ENCODE results near the gene MOSMO. TPM values are rescaled to one million over a fixed set of nuclear protein-coding genes. Genes with fewer than 3 reads are reported as not detected.

Gene MOSMO
- polyA plus RNA-seq, 1 experiment = 15.8 TPM

GRCh38 chr16:21985524-21985923 is 22.4 kb upstream of the MOSMO start:
- no peaks in the 10 kb centered on the region for H3K9me3 ChIP-seq (ENCODE audit: control insufficient read depth, insufficient read depth, low read length)
- CTCF ChIA-PET = no interaction called here
- H3K27me3 ChIP-seq (ENCODE audit: control insufficient read depth, insufficient read depth, low read length) = no peaks in the 10 kb centered on the region
- no peak overlapping the region for H3K4me3 ChIP-seq (ENCODE audit: low read depth, low read length)
- no peak for DNase-seq (ENCODE audit: low read depth, low spot score)
- POLR2A ChIA-PET = no interaction called here
- no peak overlapping the region for H3K27ac ChIP-seq (ENCODE audit: low read depth, low read length)
- TF ChIP-seq, protein P1, sequence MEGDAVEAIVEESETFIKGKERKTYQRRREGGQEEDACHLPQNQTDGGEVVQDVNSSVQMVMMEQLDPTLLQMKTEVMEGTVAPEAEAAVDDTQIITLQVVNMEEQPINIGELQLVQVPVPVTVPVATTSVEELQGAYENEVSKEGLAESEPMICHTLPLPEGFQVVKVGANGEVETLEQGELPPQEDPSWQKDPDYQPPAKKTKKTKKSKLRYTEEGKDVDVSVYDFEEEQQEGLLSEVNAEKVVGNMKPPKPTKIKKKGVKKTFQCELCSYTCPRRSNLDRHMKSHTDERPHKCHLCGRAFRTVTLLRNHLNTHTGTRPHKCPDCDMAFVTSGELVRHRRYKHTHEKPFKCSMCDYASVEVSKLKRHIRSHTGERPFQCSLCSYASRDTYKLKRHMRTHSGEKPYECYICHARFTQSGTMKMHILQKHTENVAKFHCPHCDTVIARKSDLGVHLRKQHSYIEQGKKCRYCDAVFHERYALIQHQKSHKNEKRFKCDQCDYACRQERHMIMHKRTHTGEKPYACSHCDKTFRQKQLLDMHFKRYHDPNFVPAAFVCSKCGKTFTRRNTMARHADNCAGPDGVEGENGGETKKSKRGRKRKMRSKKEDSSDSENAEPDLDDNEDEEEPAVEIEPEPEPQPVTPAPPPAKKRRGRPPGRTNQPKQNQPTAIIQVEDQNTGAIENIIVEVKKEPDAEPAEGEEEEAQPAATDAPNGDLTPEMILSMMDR (IDR thresholded peaks at IDR 0.05; ENCODE audit: low read depth, low read length) = no peak

DNA sequence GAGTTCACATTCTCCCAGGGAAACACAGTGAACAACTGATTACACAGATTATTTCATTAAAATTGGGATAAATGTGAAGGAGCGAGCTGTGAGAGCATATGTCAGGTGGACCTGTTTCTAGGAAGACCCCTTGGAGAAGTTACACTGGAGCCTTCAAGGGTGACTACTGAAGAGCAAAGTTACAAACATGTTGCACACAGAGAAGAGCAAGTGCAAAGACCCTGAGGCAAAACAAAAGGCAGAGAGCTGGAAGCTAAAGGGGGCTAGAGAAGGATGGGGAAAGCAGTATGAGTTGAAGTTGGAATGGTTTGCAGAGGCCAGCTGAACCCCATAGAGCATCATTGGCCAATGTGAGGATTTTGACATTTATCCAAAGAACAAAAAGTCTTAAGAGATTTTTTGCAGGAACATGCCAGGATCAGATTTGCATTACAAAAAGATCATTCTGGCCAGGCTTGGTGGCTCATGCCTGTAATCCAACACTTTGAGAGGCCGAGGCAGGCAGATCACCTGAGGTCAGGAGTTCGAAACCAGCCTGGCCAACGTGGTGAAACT is 21.1 kb upstream of the MOSMO start:
- ChIA-PET POLR2A (no interaction called here), CTCF (interaction anchor here (1.4 kb wide), 1 partner anchor 91 kb away, joined by 4 read pairs; no protein-coding TSS in a partner anchor)
- H3K27me3 ChIP-seq (ENCODE audit: control insufficient read depth, insufficient read depth, low read length) = no peaks in the 10 kb centered on the region
- TF ChIP-seq, protein P1 (IDR thresholded peaks at IDR 0.05; ENCODE audit: low read depth, low read length) = no peak
- no peak overlapping the region for H3K4me3 ChIP-seq (ENCODE audit: low read depth, low read length)
- no peaks in the 10 kb centered on the region for H3K9me3 ChIP-seq (ENCODE audit: control insufficient read depth, insufficient read depth, low read length)
- no peak for DNase-seq (ENCODE audit: low read depth, low spot score)
- no peak overlapping the region for H3K27ac ChIP-seq (ENCODE audit: low read depth, low read length)

DNA sequence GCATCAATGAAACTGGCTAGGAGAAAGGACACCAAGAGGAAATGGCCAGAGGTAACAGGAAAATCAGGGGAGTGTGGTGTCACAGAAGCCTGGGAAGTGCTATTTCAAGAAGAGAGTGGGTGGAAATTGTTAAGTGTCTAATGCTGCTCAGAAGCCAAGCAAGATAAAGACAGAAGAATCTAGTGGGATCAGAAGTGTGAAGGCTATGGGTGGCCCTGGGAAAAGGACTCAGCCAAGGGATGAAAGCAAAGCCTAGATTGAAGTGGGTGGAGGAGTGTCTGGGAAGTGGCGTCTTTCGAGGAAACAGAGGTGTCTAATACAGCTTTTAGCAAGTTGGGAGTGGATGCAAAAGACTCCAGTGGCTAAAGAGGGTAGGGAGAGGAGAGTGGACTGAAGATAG is 20.4 kb upstream of the MOSMO start:
- CTCF ChIA-PET = interaction anchor here (1.4 kb wide), 1 partner anchor 90 kb away, joined by 4 read pairs; no protein-coding TSS in a partner anchor
- POLR2A ChIA-PET = no interaction called here
- H3K9me3 ChIP-seq (ENCODE audit: control insufficient read depth, insufficient read depth, low read length) = no peaks in the 10 kb centered on the region
- H3K27ac ChIP-seq (ENCODE audit: low read depth, low read length) = no peak overlapping the region
- TF ChIP-seq, protein P1 (IDR thresholded peaks at IDR 0.05; ENCODE audit: low read depth, low read length) = no peak
- no peak overlapping the region for H3K4me3 ChIP-seq (ENCODE audit: low read depth, low read length)
- no peak for DNase-seq (ENCODE audit: low read depth, low spot score)
- no peaks in the 10 kb centered on the region for H3K27me3 ChIP-seq (ENCODE audit: control insufficient read depth, insufficient read depth, low read length)

GRCh38 chr16:21989133-21989532 is 18.8 kb upstream of the MOSMO start:
- ChIA-PET CTCF (interaction anchor here (0.6 to 5.1 kb wide), 3 partner anchors 18 to 200 kb away, joined by 10 to 39 read pairs (median 25); no protein-coding TSS in a partner anchor), POLR2A (interaction anchor here (0.7 to 1.3 kb wide), 2 partner anchors 19 to 365 kb away, joined by 4 to 7 read pairs; partner anchors contain the start of gene MOSMO)
- TF ChIP-seq, protein P1 (IDR thresholded peaks at IDR 0.05; ENCODE audit: low read depth, low read length) = no peak
- H3K9me3 ChIP-seq (ENCODE audit: control insufficient read depth, insufficient read depth, low read length) = no peaks in the 10 kb centered on the region
- H3K27me3 ChIP-seq (ENCODE audit: control insufficient read depth, insufficient read depth, low read length) = no peaks in the 10 kb centered on the region
- no peak overlapping the region for H3K4me3 ChIP-seq (ENCODE audit: low read depth, low read length)
- H3K27ac ChIP-seq (ENCODE audit: low read depth, low read length) = no peak overlapping the region
- DNase-seq (ENCODE audit: low read depth, low spot score) = no peak

DNA sequence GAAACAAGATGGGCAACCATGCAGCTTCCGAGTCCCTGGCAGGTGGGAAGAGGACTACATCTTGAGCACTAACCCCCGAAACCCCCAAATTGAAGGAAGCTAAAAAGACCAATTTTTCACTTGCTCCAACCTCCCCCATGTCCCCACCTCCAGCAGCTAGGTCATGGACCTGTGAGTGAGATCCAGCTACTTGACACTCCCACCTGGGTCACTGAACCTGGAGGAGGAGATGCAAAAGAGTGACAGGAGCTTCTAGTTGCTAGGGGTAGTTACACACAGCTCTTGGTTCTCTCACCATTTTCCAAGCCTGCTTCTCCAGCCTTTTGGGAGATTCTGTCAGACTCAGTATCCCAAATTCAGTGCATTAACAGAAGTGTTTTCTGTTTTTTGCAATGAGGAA is 18.2 kb upstream of the MOSMO start:
- TF ChIP-seq, protein P1 (IDR thresholded peaks at IDR 0.05; ENCODE audit: low read depth, low read length) = no peak
- CTCF ChIA-PET = interaction anchor here (1.2 to 5.1 kb wide), 5 partner anchors 11 to 199 kb away, joined by 3 to 39 read pairs (median 8); no protein-coding TSS in a partner anchor
- DNase-seq (ENCODE audit: low read depth, low spot score) = no peak
- POLR2A ChIA-PET = interaction anchor here (1.3 kb wide), 1 partner anchor 18 kb away, joined by 4 read pairs; the partner anchor contains the start of gene MOSMO
- H3K27ac ChIP-seq (ENCODE audit: low read depth, low read length) = no peak overlapping the region
- no peak overlapping the region for H3K4me3 ChIP-seq (ENCODE audit: low read depth, low read length)
- H3K27me3 ChIP-seq (ENCODE audit: control insufficient read depth, insufficient read depth, low read length) = no peaks in the 10 kb centered on the region
- no peaks in the 10 kb centered on the region for H3K9me3 ChIP-seq (ENCODE audit: control insufficient read depth, insufficient read depth, low read length)

Measured in AG04450 (cell line).